Naive thymus-derived CD4-positive, alpha-beta T cell (primary cell): ENCODE measurements around the gene SLITRK1. TPM values are rescaled to one million over a fixed set of nuclear protein-coding genes. Genes with fewer than 3 reads are reported as not detected.

ENCODE experiments used
- ATAC-seq: fragments of 150-1000 bp; cut with Tn5 transposase; 2 replicates; pipeline ENCODE4 v1.10.0; 2021; ENCODE audit warnings: mild to moderate bottlenecking, moderate library complexity
- CTCF ChIA-PET: fragments of 350-600 bp; sonication (Branson Sonifier 250); formaldehyde crosslinking; loops from one replicate; lab custom pipeline; 2021; ENCODE audit warnings: antibody characterized with exemption; lab: Charles Lee
- POLR2A ChIA-PET: fragments of 350-600 bp; sonication (Branson Sonifier 250); formaldehyde crosslinking; loops from one replicate; lab custom pipeline; 2021; ENCODE audit warnings: antibody characterized with exemption, inconsistent platforms; lab: Charles Lee
- DNase-seq, 9 donors: peaks; one replicate each; pipeline versions ENCODE4 v3.0.0 to v3.0.0-alpha.2; 2020 to 2022; ENCODE audit warnings: mixed read lengths in 1 of 9
- H3K27ac ChIP-seq: one replicate; pipeline ENCODE4 v1.7.0; 2013; ENCODE audit warnings: mild to moderate bottlenecking, low read depth, low read length, moderate library complexity
- H3K27me3 ChIP-seq, 2 donors: one replicate each; pipeline ENCODE4 v1.7.0; 2013; ENCODE audit warnings: low read length in 2 of 2, mild to moderate bottlenecking in 2 of 2, moderate library complexity in 2 of 2; ENCODE audit not compliant: control insufficient read depth in 2 of 2, insufficient read depth in 2 of 2
- H3K36me3 ChIP-seq, 3 experiments: 1 replicate in 2 of 3; 2 replicates in 1 of 3; pipeline ENCODE4 v1.7.0; 2013; ENCODE audit warnings: low read length in 3 of 3, mild to moderate bottlenecking in 3 of 3, moderate library complexity in 1 of 3; ENCODE audit not compliant: insufficient read depth in 3 of 3, control insufficient read depth in 2 of 3
- H3K4me1 ChIP-seq, 2 donors: one replicate each; pipeline ENCODE4 v1.7.0; 2013; ENCODE audit warnings: low read length in 2 of 2, mild to moderate bottlenecking in 2 of 2, moderate library complexity in 1 of 2; ENCODE audit not compliant: control insufficient read depth in 2 of 2, insufficient read depth in 2 of 2
- H3K4me3 ChIP-seq: 2 replicates; pipeline ENCODE4 v1.7.0; 2013; ENCODE audit warnings: mild to moderate bottlenecking, low read length
- H3K9me3 ChIP-seq, 3 experiments: 1 replicate in 2 of 3; 2 replicates in 1 of 3; pipeline ENCODE4 v1.7.0; 2013; ENCODE audit warnings: low read length in 3 of 3; ENCODE audit not compliant: control insufficient read depth in 2 of 3
- H3K27ac Mint-ChIP-seq, 9 donors: one replicate each; pipeline ENCODE4 v1.8.0; 2020 to 2022; ENCODE audit warnings: mixed read lengths in 9 of 9, mild to moderate bottlenecking in 8 of 9, moderate library complexity in 5 of 9, inconsistent platforms in 2 of 9
- H3K27me3 Mint-ChIP-seq, 5 donors: one replicate each; pipeline ENCODE4 v1.8.0; 2021 to 2022; ENCODE audit warnings: mixed read lengths in 5 of 5, mild to moderate bottlenecking in 1 of 5
- H3K36me3 Mint-ChIP-seq, 5 donors: one replicate each; pipeline ENCODE4 v1.8.0; 2020 to 2022; ENCODE audit warnings: mixed read lengths in 5 of 5, mild to moderate bottlenecking in 3 of 5, inconsistent platforms in 1 of 5
- H3K4me1 Mint-ChIP-seq, 7 donors: one replicate each; pipeline ENCODE4 v1.8.0; 2020 to 2022; ENCODE audit warnings: mixed read lengths in 7 of 7, mild to moderate bottlenecking in 3 of 7, inconsistent platforms in 1 of 7
- H3K4me3 Mint-ChIP-seq, 10 donors: one replicate each; pipeline ENCODE4 v1.8.0; 2020 to 2022; ENCODE audit warnings: mild to moderate bottlenecking in 10 of 10, mixed read lengths in 10 of 10, moderate library complexity in 6 of 10, inconsistent platforms in 2 of 10
- H3K9me3 Mint-ChIP-seq, 11 donors: one replicate each; pipeline ENCODE4 v1.8.0; 2020 to 2022; ENCODE audit warnings: mixed read lengths in 11 of 11, mild to moderate bottlenecking in 4 of 11, inconsistent platforms in 1 of 11, moderate library complexity in 1 of 11
- intact Hi-C, 2 donors: fragments of 100-400 bp; cut with micrococcal nuclease; formaldehyde crosslinking; loops; one replicate each; pipeline ENCODE4 v1.15.1; 2023
- polyA plus RNA-seq, 2 donors: library from polyadenylated mRNA; unstranded; fragments of 300-500 nt; fragmentation: Illumina TruSeq; gene quantifications; one replicate each; pipeline ENCODE4 v1.2.3, GENCODE V29; 2021
- total RNA-seq, 6 experiments: library from RNA in 5 of 6; stranded (reverse) in 5 of 6; gene quantifications; 1 replicate in 5 of 6; 2 replicates in 1 of 6; pipeline ENCODE4 v1.2.3 and lab custom pipeline; 2021 to 2026

SLITRK1 gene
- total and polyA plus RNA-seq, 7 experiments from 2014 or later, result not detected

GRCh38 chr13:83829810-83830209 is 52.5 kb downstream of the SLITRK1 start:
- ATAC-seq, result no peak
- ChIA-PET POLR2A (no interaction called here), CTCF (no interaction called here)

GRCh38 chr13:83827338-83827737 is 54.9 kb downstream of the SLITRK1 start:
- no peaks in the 10 kb centered on the region for H3K36me3 Mint-ChIP-seq
- Histone ChIP-seq H3K27me3 (no peaks in the 10 kb centered on the region), H3K9me3 (no peaks in the 10 kb centered on the region), H3K4me1 (no peaks in the 10 kb centered on the region), H3K27ac (no peak overlapping the region), H3K36me3 (no peaks in the 10 kb centered on the region), H3K4me3 (no peak overlapping the region)
- DNase-seq (no peak), ATAC-seq (no peak)
- peaks cover 0 to 15% (median 4%) of the 10 kb centered on the region in 11 donors for H3K9me3 Mint-ChIP-seq
- no peak overlapping the region for H3K4me3 Mint-ChIP-seq
- ChIA-PET CTCF (no interaction called here), POLR2A (no interaction called here)
- intact Hi-C loops, result no loop called here
- no peaks in the 10 kb centered on the region for H3K4me1 Mint-ChIP-seq
- H3K27ac Mint-ChIP-seq, result no peak overlapping the region
- no peaks in the 10 kb centered on the region for H3K27me3 Mint-ChIP-seq

More at GRCh38 chr13:83829810-83830209, 52.5 kb downstream of the SLITRK1 start:
- no peaks in the 10 kb centered on the region for H3K36me3 ChIP-seq
- H3K27me3 Mint-ChIP-seq, result no peaks in the 10 kb centered on the region
- no peak overlapping the region for H3K4me3 ChIP-seq
- H3K36me3 Mint-ChIP-seq, result no peaks in the 10 kb centered on the region
- H3K4me1 ChIP-seq, result no peaks in the 10 kb centered on the region
- no peak overlapping the region for H3K27ac Mint-ChIP-seq
- intact Hi-C loops, result no loop called here
- no peak overlapping the region for H3K27ac ChIP-seq
- H3K27me3 ChIP-seq, result no peaks in the 10 kb centered on the region
- peaks cover 0 to 19% (median 4%) of the 10 kb centered on the region in 11 donors for H3K9me3 Mint-ChIP-seq
- H3K9me3 ChIP-seq, result no peaks in the 10 kb centered on the region
- H3K4me3 Mint-ChIP-seq, result no peak overlapping the region
- DNase-seq, result no peak
- H3K4me1 Mint-ChIP-seq, result no peaks in the 10 kb centered on the region
